Breast epithelium (tissue), 4 donors: Measurements from ENCODE around the gene LSAMP. TPM values are rescaled to one million over a fixed set of nuclear protein-coding genes. Genes with fewer than 3 reads are reported as not detected.
"Not testable (repeated sequence)": the region's sequence is repeated elsewhere in the genome, so short reads cannot be mapped to it uniquely, and the experiment has no call there.

Experiments
- DNase-seq, 2 donors: peaks; one replicate each; pipeline ENCODE4 v3.0.0-alpha.2; 2019; ENCODE audit warnings: low spot score in 2 of 2
- H3K27ac ChIP-seq, 2 donors: fragments of 200-600 bp; sonication (generic) in 1 of 2; one replicate each; pipeline ENCODE4 v1.5.1; 2016 to 2019; ENCODE audit warnings: mild to moderate bottlenecking in 1 of 2
- H3K27me3 ChIP-seq, 2 donors: fragments of 200-600 bp; sonication (generic) in 1 of 2; one replicate each; pipeline versions ENCODE4 v1.5.1 to v1.6.0; 2017 to 2019; ENCODE audit warnings: control low read depth in 1 of 2, mild to moderate bottlenecking in 1 of 2
- H3K36me3 ChIP-seq: fragments of 200-600 bp; one replicate; pipeline ENCODE4 v1.5.1; 2019
- H3K4me1 ChIP-seq, 2 donors: fragments of 200-600 bp; sonication (generic); one replicate each; pipeline ENCODE4 v1.5.1; 2016 to 2019; ENCODE audit warnings: control low read depth in 1 of 2
- H3K4me3 ChIP-seq, 3 donors: fragments of 200-600 bp; sonication (generic); 1 replicate in 2 of 3; 2 replicates in 1 of 3; pipeline ENCODE4 v1.5.1; 2016 to 2019; ENCODE audit warnings: mild to moderate bottlenecking in 3 of 3, moderate library complexity in 2 of 3
- H3K9me3 ChIP-seq, 2 donors: fragments of 200-600 bp; sonication (generic) in 1 of 2; one replicate each; pipeline ENCODE4 v1.5.1; 2016 to 2019; ENCODE audit warnings: control low read depth in 1 of 2
- CTCF ChIP-seq, 3 donors: fragments of 450-650 bp; IDR thresholded peaks; one replicate each; pipeline ENCODE4 v1.5.1; 2016 to 2017; ENCODE audit warnings: antibody characterized with exemption in 3 of 3, mild to moderate bottlenecking in 3 of 3, moderate library complexity in 3 of 3
- POLR2A ChIP-seq: fragments of 450-650 bp; IDR thresholded peaks from one replicate; pipeline ENCODE4 v1.6.1; 2016; ENCODE audit warnings: antibody characterized with exemption, mild to moderate bottlenecking, moderate library complexity
- POLR2AphosphoS5 ChIP-seq, 3 donors: sonication (generic); formaldehyde crosslinking; IDR thresholded peaks; one replicate each; pipeline ENCODE4 v1.6.1; 2017; ENCODE audit warnings: antibody characterized with exemption in 3 of 3
- intact Hi-C: fragments of 100-400 bp; cut with DNase I; formaldehyde crosslinking; loops from one replicate; pipeline ENCODE4 v1.15.1; 2023; ENCODE audit warnings: low total_unique reads
- total RNA-seq, 3 donors: library from RNA; depleted of rRNA; stranded (reverse); fragments of >200 nt; gene quantifications; one replicate each; pipeline ENCODE4 v1.1.0, GENCODE V29; 2016

LSAMP gene
- total RNA-seq, 3 donors from 2014 or later, result 1.6 to 3.8 (median 3.5) TPM

GRCh38 chr3:115804200-115804599 lies 641.1 kb downstream of the LSAMP start:
- intact Hi-C loops, result no loop called here
- Histone ChIP-seq H3K9me3 (no peaks in the 10 kb centered on the region), H3K27me3 (no peaks in the 10 kb centered on the region), H3K36me3 (no peaks in the 10 kb centered on the region), H3K27ac (no peak overlapping the region), H3K4me1 (no peaks in the 10 kb centered on the region), H3K4me3 (no peak overlapping the region)
- no peak for DNase-seq
- no peak for TF ChIP-seq POLR2AphosphoS5 (IDR thresholded peaks at IDR 0.05)
- no peak for TF ChIP-seq CTCF (IDR thresholded peaks at IDR 0.05)
- no peak for TF ChIP-seq POLR2A

GRCh38 chr3:115803661-115804060 lies 641.6 kb downstream of the LSAMP start:
- no peaks in the 10 kb centered on the region for H3K27me3 ChIP-seq
- no peak for DNase-seq
- no peak overlapping the region for H3K27ac ChIP-seq
- TF ChIP-seq POLR2A (no peak), CTCF (IDR thresholded peaks at IDR 0.05) (no peak), POLR2AphosphoS5 (IDR thresholded peaks at IDR 0.05) (no peak)
- intact Hi-C loops, result no loop called here
- no peak overlapping the region for H3K4me3 ChIP-seq
- no peaks in the 10 kb centered on the region for H3K9me3 ChIP-seq
- H3K36me3 ChIP-seq, result no peaks in the 10 kb centered on the region
- no peaks in the 10 kb centered on the region for H3K4me1 ChIP-seq

- intact Hi-C loops, result no loop called here
- H3K27ac ChIP-seq, result no peak overlapping the region
- DNase-seq, result no peak
- H3K27me3 ChIP-seq, result no peaks in the 10 kb centered on the region
- H3K4me1 ChIP-seq, result no peaks in the 10 kb centered on the region
- no peak for TF ChIP-seq CTCF (IDR thresholded peaks at IDR 0.05)
- TF ChIP-seq POLR2AphosphoS5 (IDR thresholded peaks at IDR 0.05), result no peak
- TF ChIP-seq POLR2A, result no peak
- no peaks in the 10 kb centered on the region for H3K9me3 ChIP-seq
- H3K36me3 ChIP-seq, result no peaks in the 10 kb centered on the region
- no peak overlapping the region for H3K4me3 ChIP-seq
Measured at GRCh38 chr3:115800489-115801075, 644.7 kb downstream of the LSAMP start.

GRCh38 chr3:115800065-115800464 lies 645.2 kb downstream of the LSAMP start:
- H3K4me1 ChIP-seq, DNase-seq, H3K36me3 ChIP-seq: not testable (repeated sequence)

GRCh38 chr3:115792206-115792955 lies 652.9 kb downstream of the LSAMP start:
- TF ChIP-seq POLR2A (no peak), POLR2AphosphoS5 (IDR thresholded peaks at IDR 0.05) (no peak), CTCF (IDR thresholded peaks at IDR 0.05) (no peak)
- H3K4me3 ChIP-seq, result no peak overlapping the region
- H3K9me3 ChIP-seq, result no peaks in the 10 kb centered on the region
- no peak overlapping the region for H3K27ac ChIP-seq
- H3K4me1 ChIP-seq, result no peaks in the 10 kb centered on the region
- intact Hi-C loops, result no loop called here
- H3K36me3 ChIP-seq, result no peaks in the 10 kb centered on the region
- H3K27me3 ChIP-seq, result no peaks in the 10 kb centered on the region
- DNase-seq, result no peak

More at GRCh38 chr3:115800065-115800464, 645.2 kb downstream of the LSAMP start:
- H3K27ac ChIP-seq, H3K27me3 ChIP-seq, intact Hi-C loops, H3K9me3 ChIP-seq, H3K4me3 ChIP-seq: not testable (repeated sequence)

GRCh38 chr3:115791271-115792153 lies 653.8 kb downstream of the LSAMP start:
- H3K4me3 ChIP-seq, DNase-seq, H3K27me3 ChIP-seq, H3K36me3 ChIP-seq, H3K4me1 ChIP-seq, H3K9me3 ChIP-seq, H3K27ac ChIP-seq, intact Hi-C loops: not testable (repeated sequence)
